Stimulated activated CD8-positive, alpha-beta memory T cell treated with anti-CD3 and anti-CD28 coated beads, Interleukin-7, amount 100 ng/mL, for 1 hour (primary cell): ENCODE results near the gene CD6.

ENCODE experiments used
- DNase-seq, 2 donors: peaks; one replicate each; pipeline ENCODE4 v3.0.0-alpha.2; 2020; ENCODE audit warnings: low read depth in 2 of 2

The CD6 gene

DNA sequence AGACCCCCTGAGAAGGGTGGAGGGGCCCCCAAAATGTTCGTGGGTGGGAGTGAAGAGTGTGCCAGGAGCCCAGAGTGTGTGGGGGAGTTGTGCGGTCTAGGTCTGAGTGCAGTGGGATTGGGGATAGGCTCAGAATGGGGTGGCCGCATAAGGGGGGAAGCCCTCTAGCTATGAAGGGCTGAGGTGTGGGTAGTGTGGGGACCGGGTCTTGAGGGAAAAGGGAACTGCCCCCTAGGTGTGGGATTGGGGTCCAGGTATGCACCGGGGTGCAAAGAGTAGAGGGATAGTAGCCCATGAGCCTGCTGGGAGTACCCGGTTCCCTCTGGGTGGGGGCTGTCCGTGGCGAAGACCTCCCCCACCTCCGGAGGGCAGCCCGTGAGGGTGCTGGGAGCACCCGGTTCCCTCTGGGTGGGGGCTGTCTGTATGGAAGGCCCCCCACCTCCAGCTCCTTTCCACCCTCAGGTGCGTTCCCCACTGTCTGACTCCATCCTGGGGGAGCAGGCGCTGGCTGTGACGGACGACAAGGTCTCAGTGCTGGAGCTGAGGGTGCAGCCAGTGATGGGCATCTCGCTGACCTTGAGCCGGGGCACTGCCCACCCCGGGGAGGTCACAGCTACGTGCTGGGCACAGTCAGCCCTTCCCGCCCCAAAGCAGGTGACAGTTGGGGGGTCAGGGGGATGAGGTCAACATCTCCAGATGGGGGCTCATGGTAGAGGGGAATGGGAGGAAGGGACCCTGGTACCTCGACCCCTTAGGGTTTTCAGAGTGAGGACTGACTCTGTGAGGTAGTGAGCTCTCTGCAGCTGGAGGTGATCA lies 36.5 kb upstream of the CD6 start:
- no peak for DNase-seq

DNA sequence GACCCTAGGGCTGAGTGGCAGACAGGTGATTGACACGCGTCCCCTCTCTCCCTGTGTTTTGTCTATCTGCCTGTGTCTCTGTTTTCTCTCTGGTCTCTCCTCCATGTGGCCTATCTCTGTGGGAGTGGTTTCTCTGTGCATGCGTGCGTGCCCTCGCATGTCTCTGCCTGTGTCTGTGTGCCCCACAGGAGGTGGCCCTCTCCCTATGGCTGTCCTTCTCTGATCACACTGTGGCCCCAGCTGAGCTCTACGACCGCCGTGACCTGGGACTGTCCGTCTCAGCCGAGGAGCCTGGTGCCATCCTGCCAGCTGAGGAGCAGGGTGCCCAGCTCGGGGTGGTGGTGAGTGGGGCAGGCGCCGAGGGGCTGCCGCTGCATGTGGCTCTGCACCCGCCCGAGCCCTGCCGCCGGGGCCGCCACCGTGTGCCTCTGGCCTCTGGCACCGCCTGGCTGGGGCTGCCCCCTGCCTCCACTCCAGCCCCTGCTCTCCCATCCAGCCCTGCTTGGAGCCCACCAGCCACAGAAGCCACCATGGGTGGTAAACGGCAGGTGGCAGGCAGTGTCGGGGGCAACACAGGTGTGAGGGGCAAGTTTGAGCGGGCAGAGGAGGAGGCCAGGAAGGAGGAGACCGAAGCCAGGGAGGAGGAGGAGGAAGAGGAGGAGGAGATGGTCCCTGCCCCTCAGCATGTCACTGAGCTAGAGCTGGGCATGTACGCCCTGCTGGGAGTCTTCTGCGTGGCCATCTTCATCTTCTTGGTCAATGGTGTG lies 35.6 kb upstream of the CD6 start:
- DNase-seq: no peak

DNA sequence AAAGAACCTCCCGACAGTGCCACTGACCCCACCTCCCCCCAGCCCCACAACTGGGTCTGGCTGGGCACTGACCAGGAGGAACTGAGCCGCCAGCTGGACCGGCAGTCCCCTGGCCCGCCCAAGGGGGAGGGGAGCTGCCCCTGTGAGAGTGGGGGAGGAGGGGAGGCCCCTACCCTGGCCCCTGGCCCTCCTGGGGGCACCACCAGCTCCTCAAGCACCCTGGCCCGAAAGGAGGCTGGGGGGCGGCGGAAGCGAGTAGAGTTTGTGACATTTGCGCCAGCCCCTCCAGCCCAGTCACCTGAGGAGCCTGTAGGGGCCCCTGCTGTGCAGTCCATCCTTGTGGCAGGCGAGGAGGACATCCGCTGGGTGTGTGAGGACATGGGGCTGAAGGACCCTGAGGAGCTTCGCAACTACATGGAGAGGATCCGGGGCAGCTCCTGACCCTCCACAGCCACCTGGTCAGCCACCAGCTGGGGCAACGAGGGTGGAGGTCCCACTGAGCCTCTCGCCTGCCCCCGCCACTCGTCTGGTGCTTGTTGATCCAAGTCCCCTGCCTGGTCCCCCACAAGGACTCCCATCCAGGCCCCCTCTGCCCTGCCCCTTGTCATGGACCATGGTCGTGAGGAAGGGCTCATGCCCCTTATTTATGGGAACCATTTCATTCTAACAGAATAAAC lies 34.9 kb upstream of the CD6 start:
- no peak for DNase-seq

DNA sequence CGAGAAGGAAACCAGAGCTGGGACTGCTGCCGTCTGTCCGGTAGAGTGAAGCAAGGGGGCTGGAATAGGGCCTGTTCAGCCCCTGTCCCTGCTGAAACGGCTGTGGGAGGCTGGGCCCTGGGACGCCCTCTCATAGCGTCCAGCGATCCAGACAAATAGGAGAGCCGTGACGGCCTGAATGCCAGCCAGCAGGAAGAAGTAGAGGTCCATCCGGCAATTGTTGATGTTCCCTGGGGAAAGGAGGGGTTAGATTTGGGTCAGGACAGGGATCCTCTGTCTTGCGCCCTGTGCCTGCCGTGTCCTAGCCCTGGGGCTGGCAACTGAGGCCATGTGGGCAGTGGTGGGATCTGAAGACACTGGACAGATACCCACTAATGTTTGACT lies 34.3 kb upstream of the CD6 start:
- DNase-seq: no peak

DNA sequence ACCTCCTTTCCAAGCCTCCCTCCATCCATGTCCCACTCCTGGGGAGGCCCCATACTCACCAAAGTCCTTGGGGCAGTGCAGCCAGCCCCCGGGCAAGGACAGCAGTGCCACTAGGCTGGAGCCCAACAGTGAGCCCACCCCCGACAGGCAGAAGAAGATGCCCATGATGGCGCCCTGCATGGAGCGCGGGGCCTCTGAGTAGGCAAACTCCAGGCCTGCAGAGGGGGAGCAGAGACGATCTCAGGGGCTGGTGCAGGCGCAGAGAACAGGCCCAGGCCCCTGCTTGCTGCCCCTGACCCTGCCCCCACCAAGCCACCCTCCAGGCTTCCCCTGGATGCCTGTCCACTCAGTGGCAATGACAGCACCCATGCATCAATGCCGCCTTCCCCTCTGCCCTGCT lies 33.7 kb upstream of the CD6 start:
- no peak for DNase-seq

DNA sequence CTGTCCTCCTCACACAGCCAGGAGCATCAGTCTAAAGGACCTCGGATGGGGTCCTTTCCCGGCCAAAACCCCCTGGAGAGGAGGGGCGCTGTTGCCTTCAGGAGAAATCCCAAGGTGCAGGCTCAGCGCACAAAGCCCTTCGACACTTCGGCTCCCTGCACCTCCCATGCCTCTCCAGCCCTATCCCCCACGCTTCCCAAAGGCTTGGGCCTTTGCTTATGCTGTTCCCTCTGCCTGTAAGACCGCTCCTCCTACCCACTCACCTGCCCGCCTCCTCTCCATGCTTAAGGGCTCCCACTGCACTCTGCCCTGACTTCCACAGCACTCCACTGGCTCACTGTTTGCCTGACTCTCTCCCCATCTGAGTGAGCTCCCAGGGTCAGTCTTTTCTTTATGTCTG lies 33.0 kb upstream of the CD6 start:
- no peak for DNase-seq

DNA sequence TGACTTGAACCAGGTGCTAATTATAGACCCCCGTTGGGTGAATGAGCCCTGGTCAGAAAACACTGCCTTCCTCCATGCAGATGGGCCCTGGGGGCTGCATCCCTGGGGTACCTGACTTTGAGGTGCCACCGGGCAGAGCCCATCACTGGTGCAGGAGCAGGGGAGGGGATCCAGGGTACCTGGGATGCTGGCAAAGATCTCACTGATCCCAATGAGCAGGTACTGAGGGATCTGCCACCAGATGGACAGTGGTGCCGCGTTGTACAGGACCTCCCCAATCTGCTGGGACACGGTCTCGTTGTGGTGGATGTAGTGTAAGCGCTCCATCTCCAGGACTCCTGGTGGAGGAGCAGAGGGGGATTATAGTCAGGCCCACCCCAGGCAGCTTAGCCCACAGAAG lies 32.2 kb upstream of the CD6 start:
- DNase-seq: no peak

DNA sequence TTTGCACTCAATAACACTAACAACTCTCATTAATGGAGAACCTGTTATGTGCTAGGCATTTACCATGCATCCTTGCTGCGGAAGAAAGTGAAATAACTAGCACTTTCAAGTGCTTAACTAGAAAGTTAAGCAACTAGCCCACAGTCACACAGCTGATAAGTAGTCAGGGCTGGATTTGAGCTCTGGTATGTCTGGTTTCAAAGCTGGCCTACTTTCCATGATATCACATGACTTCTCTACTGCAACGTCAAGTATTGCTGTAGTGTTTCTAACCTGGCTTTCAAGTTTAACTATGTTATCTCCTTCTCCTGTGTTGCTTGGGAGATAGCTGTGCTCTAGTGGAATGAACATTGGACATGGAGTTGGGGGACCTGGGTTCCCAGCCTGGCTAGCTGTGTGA lies 31.6 kb upstream of the CD6 start:
- DNase-seq: no peak

DNA sequence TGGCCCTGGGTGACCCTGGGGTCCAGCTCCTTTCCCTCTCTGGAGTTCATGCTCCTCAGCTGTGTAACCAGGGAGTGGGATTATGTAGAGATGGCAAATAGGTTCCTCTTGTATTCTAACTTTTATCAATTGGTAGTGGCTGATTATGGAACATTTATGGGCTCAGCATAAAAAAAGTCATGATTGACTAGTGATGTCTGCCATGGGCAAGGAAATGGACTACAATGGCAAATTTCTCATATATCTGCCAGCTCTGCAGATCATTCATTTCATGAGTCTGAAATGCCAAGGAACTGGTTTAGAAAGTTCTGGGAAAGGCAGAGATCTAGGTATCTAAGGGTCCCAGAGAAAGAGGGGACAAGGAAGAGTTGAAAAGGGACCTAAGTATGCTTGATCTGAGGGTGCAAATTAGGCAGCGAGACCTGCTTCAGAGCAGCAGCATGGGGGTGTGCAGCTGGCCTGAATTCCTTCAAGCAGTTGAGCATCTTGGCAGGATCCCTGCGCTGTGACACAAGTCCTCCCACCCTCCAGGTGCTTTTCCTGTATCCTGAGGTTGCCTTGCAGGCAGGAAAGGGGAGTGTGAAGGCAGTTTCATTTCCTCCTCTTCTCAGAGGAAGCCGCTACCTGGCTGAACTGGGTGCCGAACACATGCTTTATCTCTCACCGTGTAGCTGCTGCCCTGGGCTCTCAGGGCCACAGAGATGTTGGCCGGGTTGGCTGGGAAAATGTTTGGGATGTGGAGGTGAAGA lies 29.9 kb upstream of the CD6 start:
- no peak for DNase-seq

DNA sequence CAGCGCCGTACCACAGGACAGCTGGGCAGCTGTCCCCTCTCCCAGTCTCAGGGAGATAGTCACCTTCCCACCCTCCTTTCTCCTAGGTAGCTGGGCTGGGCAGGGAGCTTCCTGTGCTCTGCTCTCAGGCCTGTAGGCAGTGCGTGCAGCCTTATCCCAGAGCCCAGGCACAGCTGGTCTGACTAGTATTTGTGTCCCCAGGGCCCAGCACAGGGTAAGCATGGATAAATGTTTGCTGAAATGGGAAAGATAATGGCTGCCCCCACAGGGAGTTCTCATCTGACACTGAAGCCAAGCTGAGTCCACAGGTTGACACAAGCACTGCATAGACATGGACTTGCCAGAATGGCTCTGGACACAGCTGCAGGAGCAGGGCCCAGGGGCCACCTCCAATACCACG lies 29.3 kb upstream of the CD6 start:
- DNase-seq: no peak

DNA sequence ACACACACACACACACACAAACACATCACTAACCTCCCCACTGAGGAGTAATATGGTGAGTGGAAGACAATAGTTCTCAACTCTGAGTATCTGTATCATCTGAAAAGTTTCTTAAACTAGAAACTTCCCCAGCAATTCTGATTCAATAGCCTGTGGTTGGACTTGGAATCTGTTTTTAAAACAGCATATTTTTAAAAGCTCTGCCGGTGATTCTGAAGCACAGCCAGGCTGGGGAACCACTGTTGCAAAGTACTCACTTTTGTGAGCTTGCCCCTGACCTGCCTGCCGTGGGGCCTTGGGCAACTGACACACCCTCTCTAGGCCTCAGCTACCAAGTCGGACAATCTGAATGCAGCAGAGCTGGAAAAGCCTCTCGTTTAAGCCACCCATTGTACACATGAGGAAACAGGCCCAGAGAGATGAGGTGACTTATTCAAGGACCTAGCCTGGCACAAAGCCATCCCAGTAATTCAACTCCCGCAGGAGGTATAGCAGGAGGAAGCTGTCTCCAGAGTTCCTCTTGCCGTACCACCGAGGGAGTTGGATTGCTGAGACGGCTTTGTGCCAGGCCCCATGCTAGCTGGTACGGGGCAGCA lies 28.4 kb upstream of the CD6 start:
- DNase-seq: no peak

DNA sequence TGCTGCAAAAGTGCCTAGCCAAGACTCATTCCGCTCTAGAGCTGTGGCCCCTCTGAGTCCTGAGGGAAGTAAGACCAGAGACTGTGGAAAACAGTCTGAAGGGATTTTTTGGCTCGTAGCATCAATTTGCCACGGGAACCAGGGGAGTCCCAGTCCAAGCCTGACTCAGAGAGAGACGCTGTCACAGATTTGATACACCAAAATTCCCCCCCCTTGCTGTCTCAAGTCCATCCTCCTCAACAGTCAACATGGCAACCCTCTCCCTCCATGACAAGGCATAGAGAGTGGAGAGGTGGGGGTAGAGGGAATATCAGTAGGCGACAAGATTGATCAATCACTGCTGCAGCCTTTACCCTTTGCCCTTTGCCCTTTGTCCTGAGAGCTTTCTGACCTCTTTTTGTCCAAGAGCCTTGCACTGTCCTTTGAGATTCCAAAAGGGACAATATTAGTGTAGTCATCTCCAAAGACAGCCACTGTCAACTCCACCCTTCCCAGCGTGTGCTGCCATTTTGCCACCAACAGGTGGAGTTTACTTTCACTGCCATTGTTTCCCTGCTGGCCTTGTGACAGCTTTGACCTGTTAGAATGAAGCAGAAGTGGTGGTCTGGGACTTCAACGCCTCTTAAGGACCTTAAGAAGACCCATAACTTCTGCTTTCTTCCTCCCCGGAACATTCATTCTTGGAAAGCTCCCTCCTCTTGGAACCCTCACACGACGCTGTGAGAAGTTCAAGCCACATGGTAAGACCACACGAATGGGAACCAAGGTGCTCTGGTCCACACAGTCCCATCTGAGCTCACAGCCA lies 26.8 kb upstream of the CD6 start:
- DNase-seq: no peak

DNA sequence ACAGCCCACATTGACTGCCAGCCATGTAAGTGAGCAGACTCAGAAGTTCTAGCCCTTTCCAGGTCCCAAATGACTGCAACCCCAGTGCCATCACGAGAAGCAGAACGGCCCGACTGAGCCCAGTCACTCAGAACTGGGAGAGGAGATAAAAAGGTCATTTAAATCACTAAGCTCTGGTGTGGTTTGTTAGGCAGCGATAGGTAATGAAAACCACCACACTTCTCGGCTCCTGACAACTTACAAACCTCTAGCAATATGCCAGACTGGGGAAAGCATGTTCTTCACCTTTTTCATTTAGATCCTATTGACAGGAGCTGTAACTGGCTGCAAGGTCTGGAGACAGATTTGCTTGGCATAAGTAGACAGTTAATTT lies 26.2 kb upstream of the CD6 start:
- DNase-seq: no peak

DNA sequence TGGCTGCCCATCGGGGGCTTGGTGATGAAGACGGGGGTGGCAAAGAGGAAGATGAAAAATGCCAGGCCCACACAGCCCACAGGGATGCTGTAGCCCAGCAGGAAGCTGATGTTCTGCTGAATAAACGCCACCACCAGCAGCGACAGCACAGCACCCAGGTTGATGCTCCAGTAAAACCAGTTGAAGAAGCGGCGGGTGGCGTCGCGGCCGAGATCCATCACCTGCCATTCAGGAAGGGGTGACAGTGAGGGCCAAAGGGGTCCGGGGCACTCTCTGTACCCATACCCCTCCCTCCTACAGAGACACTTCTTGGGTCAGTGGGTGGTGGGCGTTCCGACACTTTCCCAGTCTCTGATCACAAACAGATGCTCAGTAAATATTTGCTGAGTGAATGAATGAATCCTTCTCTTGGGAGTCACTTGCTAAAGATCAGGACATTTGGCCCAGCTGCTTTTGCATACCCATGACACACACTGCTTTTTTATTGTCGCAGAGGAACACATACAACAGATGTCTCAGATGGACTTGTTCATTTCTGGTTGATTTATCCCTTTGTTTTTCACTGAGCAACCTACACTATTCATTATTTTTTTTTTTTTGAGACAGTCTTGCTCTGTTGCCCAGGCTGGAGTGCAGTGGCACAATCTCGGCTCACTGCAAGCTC lies 24.7 kb upstream of the CD6 start:
- DNase-seq: no peak

DNA sequence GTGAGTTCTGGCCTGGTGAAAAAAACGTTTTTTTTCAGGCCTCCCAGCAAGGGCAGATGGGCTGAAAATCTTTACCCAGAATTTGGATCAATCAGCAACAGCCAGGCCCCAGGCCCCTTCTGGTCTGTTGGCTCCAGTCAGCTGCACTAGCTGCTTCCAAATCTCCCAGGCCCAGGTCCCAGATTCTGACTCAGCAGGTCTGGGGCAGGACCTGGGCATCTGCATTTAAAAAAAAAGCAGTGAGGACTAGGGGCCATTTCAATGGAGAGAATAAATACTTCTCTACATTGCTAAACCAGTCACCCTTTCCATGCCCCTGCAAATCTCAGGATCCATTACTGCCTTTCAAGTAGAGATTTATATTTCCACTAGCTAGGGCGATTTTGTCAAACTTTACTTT lies 23.8 kb upstream of the CD6 start:
- no peak for DNase-seq

DNA sequence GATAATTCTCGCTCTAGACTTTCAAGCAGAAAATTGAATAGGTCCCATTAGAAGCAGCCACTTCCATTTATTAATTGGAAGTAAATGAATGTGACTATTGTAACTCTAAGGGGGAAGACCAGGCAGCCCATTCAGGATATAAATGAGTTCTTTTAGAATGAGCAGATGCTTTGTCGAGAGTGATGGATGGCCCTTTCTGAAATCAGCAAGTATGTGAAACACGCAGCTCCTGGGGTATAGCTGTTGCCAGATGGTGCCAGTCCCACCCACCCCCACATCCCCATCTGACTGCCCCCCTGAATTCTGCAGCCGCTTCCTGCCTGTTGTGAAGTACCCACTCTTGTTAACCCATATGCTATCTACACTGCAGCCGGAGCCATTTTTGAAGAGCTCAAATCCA lies 23.2 kb upstream of the CD6 start:
- DNase-seq: no peak

DNA sequence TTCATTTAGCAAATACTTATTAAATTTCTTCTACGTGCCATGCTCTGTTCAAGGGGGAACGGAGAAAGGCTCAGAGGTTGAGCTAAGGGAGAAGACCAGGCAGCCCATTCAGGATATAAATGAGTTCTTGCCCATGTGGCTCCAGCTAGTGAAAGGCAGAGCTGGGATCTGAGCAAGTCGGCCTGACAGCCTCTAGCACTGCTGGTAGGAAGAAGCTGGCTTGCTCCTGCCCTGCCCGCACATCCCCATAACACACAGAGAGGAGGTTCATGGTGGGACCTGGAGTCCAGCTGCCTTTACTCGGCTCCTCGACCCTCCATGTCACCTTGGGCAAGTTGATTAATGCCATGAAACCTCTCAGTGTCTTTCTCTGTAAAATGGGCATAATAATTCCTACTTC lies 21.5 kb upstream of the CD6 start:
- DNase-seq: no peak

DNA sequence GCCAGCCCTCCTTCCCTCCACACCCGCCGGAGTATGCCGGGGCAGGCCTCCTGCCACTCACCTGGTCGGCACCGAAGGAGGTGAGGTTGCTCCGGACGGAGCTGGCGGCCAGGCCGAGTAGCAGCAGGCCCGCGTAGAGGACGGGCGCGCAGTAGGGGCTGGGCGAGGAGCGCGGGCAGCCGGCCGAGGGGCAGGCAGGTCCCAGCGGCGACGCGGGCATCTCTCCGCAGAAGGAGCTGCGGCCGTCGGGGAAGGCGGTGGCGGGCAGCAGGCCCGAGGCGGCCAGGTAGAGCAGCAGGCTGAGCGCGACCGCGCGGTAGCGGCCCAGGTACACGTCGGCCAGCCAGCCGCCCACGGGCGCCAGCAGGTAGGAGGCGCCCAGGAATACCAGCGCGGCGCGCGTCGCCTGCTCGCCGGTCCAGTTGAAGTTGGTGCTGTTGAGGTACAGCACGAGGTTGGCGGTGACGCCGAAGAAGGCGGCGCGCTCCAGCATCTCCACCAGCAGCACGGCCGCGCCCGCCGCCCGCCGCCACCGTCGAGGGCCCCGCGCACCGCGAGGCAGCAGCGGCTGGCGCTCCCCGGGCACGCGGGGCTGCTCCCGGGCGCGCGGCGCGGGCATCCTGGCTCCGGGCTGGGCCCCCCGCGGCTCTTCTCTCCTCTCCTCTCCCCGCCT lies 20.4 kb upstream of the CD6 start:
- no peak for DNase-seq

DNA sequence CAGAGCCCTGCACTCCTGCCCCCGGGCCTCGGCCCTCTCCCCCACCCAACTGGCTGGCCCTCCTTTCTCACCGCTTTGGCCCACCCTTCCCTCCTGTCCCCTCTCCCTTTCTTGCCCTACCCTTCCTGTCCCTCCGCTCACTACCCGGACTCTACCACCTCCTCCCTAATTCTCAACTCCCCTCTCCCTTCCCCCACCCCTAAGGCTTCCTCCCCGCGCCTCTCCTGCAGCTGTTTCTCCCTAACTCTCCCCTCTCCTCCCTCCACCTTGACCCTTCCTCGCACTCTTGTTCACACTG lies 19.9 kb upstream of the CD6 start:
- no peak for DNase-seq
